Fibroblast of lung (primary cell): Measurements from ENCODE around the gene KREMEN2. TPM values are rescaled to one million over a fixed set of nuclear protein-coding genes. Genes with fewer than 3 reads are reported as not detected.

ENCODE experiments used
- DNase-seq, 2 donors: peaks; one replicate each; pipeline versions ENCODE4 v3.0.0 to v3.0.0-alpha.2; 2010; ENCODE audit warnings: low read depth in 2 of 2
- H2AFZ ChIP-seq: 2 replicates; pipeline ENCODE4 v1.5.1; 2012; ENCODE audit warnings: low read length, control low read depth, inconsistent platforms
- H3K27ac ChIP-seq: 2 replicates; pipeline ENCODE4 v1.5.1; 2011; ENCODE audit warnings: low read length, control low read depth; ENCODE audit not compliant: insufficient read depth
- H3K27me3 ChIP-seq: 2 replicates; pipeline ENCODE4 v1.5.1; 2011; ENCODE audit warnings: mild to moderate bottlenecking, low read length; ENCODE audit not compliant: control insufficient read depth, insufficient read depth
- H3K36me3 ChIP-seq: 2 replicates; pipeline ENCODE4 v1.5.1; 2011; ENCODE audit warnings: low read length; ENCODE audit not compliant: control insufficient read depth, insufficient read depth
- H3K4me1 ChIP-seq: 2 replicates; pipeline ENCODE4 v1.5.1; 2011; ENCODE audit warnings: low read length; ENCODE audit not compliant: control insufficient read depth, insufficient read depth; ENCODE audit errors: extremely low read depth
- H3K4me2 ChIP-seq: 2 replicates; pipeline ENCODE4 v1.5.1; 2011; ENCODE audit warnings: low read length, control low read depth; ENCODE audit not compliant: insufficient read depth; ENCODE audit errors: extremely low read depth
- H3K4me3 ChIP-seq, 4 experiments: fragments of 200-600 bp in 1 of 4; sonication (generic) in 1 of 4; replicated peaks in 1 of 4; 2 replicates each; pipeline ENCODE4 v1.5.1; 2011 to 2016; ENCODE audit warnings: low read length in 4 of 4, low read depth in 3 of 4, mild to moderate bottlenecking in 3 of 4, control low read depth in 2 of 4, inconsistent platforms in 1 of 4, mixed read lengths in 1 of 4; ENCODE audit not compliant: insufficient read depth in 1 of 4; ENCODE audit errors: control extremely low read depth in 1 of 4
- H3K79me2 ChIP-seq: 2 replicates; pipeline ENCODE4 v1.5.1; 2012; ENCODE audit warnings: mild to moderate bottlenecking, low read length, inconsistent platforms; ENCODE audit not compliant: control insufficient read depth, insufficient read depth
- H3K9ac ChIP-seq: 2 replicates; pipeline ENCODE4 v1.5.1; 2011; ENCODE audit warnings: mild to moderate bottlenecking, low read length, control low read depth; ENCODE audit not compliant: insufficient read depth
- H3K9me3 ChIP-seq: 2 replicates; pipeline ENCODE4 v1.5.1; 2012; ENCODE audit warnings: low read depth, low read length; ENCODE audit not compliant: control insufficient read depth, insufficient read depth
- H4K20me1 ChIP-seq: 2 replicates; pipeline ENCODE4 v1.5.1; 2011; ENCODE audit warnings: low read length; ENCODE audit not compliant: control insufficient read depth, insufficient read depth; ENCODE audit errors: extremely low read depth
- EZH2 ChIP-seq: IDR thresholded peaks from 2 replicates; pipeline ENCODE4 v1.5.1; 2012; ENCODE audit warnings: low read length, control low read depth, mild to moderate bottlenecking; ENCODE audit errors: missing control alignments
- polyA plus RNA-seq, 2 donors: library from polyadenylated mRNA; depleted of rRNA in 1 of 2; stranded (reverse) in 1 of 2; unstranded in 1 of 2; fragments of >200 nt; gene quantifications; 2 replicates each; pipeline ENCODE4 v1.2.1, GENCODE V29; 2011 to 2012; ENCODE audit warnings: missing spikeins in 1 of 2
- total RNA-seq: library from RNA; depleted of rRNA; stranded (reverse); fragments of >200 nt; gene quantifications from 2 replicates; pipeline ENCODE4 v1.2.1, GENCODE V29; 2014
- TF ChIP-seq, protein P1 (sequence below), 2 donors: IDR thresholded peaks in 1 of 2; conservative IDR thresholded peaks in 1 of 2; 1 replicate in 1 of 2; 2 replicates in 1 of 2; pipeline ENCODE4 v1.5.1; 2011 to 2012; ENCODE audit warnings: low read length in 2 of 2, control low read depth in 1 of 2, inconsistent platforms in 1 of 2, low read depth in 1 of 2, mild to moderate bottlenecking in 1 of 2

KREMEN2 gene
- total and polyA plus RNA-seq, 2 donors (not counting 1 experiment from before 2014, with no cell fraction given): not detected

- H2AFZ ChIP-seq: no peak overlapping the region
- H3K27me3 ChIP-seq: no peaks in the 10 kb centered on the region
- DNase-seq: no peak
- no peak overlapping the region for H3K9ac ChIP-seq
- no peaks in the 10 kb centered on the region for H3K4me1 ChIP-seq
- no peaks in the 10 kb centered on the region for H4K20me1 ChIP-seq
- no peaks in the 10 kb centered on the region for H3K9me3 ChIP-seq
- no peak overlapping the region for H3K4me3 ChIP-seq
- TF ChIP-seq EZH2: no peak
- TF ChIP-seq, protein P1, sequence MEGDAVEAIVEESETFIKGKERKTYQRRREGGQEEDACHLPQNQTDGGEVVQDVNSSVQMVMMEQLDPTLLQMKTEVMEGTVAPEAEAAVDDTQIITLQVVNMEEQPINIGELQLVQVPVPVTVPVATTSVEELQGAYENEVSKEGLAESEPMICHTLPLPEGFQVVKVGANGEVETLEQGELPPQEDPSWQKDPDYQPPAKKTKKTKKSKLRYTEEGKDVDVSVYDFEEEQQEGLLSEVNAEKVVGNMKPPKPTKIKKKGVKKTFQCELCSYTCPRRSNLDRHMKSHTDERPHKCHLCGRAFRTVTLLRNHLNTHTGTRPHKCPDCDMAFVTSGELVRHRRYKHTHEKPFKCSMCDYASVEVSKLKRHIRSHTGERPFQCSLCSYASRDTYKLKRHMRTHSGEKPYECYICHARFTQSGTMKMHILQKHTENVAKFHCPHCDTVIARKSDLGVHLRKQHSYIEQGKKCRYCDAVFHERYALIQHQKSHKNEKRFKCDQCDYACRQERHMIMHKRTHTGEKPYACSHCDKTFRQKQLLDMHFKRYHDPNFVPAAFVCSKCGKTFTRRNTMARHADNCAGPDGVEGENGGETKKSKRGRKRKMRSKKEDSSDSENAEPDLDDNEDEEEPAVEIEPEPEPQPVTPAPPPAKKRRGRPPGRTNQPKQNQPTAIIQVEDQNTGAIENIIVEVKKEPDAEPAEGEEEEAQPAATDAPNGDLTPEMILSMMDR (conservative IDR thresholded peaks at IDR 0.05 in 1 of 2, IDR thresholded peaks at IDR 0.05 in 1 of 2; ENCODE audit: low read depth in 1 of 2, low read length in 2 of 2): no peak
- H3K36me3 ChIP-seq: no peaks in the 10 kb centered on the region
- no peaks in the 10 kb centered on the region for H3K79me2 ChIP-seq
- H3K27ac ChIP-seq: no peak overlapping the region
- no peak overlapping the region for H3K4me2 ChIP-seq
Observed at GRCh38 chr16:2988590-2989099, 24.6 kb downstream of the KREMEN2 start.

GRCh38 chr16:2990891-2991290 is 26.8 kb downstream of the KREMEN2 start:
- Histone ChIP-seq H3K79me2 (no peaks in the 10 kb centered on the region), H3K27me3 (no peaks in the 10 kb centered on the region), H3K36me3 (no peaks in the 10 kb centered on the region), H3K27ac (no peak overlapping the region), H3K9me3 (no peaks in the 10 kb centered on the region), H4K20me1 (no peaks in the 10 kb centered on the region), H3K4me2 (no peak overlapping the region), H3K4me1 (no peaks in the 10 kb centered on the region), H3K9ac (no peak overlapping the region), H2AFZ (no peak overlapping the region), H3K4me3 (no peak overlapping the region)
- TF ChIP-seq, protein P1 (conservative IDR thresholded peaks at IDR 0.05 in 1 of 2, IDR thresholded peaks at IDR 0.05 in 1 of 2; ENCODE audit: low read depth in 1 of 2, low read length in 2 of 2): no peak
- no peak for TF ChIP-seq EZH2
- DNase-seq: no peak

GRCh38 chr16:2991566-2992261 is 27.6 kb downstream of the KREMEN2 start:
- Histone ChIP-seq H2AFZ (no peak overlapping the region), H4K20me1 (no peaks in the 10 kb centered on the region), H3K36me3 (no peaks in the 10 kb centered on the region), H3K27ac (no peak overlapping the region), H3K27me3 (no peaks in the 10 kb centered on the region), H3K79me2 (no peaks in the 10 kb centered on the region), H3K9ac (no peak overlapping the region), H3K4me2 (no peak overlapping the region), H3K9me3 (no peaks in the 10 kb centered on the region), H3K4me1 (no peaks in the 10 kb centered on the region), H3K4me3 (no peak overlapping the region)
- no peak for DNase-seq
- TF ChIP-seq, protein P1 (conservative IDR thresholded peaks at IDR 0.05 in 1 of 2, IDR thresholded peaks at IDR 0.05 in 1 of 2; ENCODE audit: low read depth in 1 of 2, low read length in 2 of 2): no peak
- TF ChIP-seq EZH2: no peak
